Body of pancreas (tissue), 4 donors: ENCODE measurements around the gene ST6GALNAC6.

ENCODE experiments used
- POLR2A ChIP-seq, 3 donors: fragments of 450-650 bp; IDR thresholded peaks; one replicate each; pipeline ENCODE4 v1.6.1; 2016; ENCODE audit warnings: antibody characterized with exemption in 3 of 3, mild to moderate bottlenecking in 2 of 3
- TF ChIP-seq, protein P1 (sequence below), 7 experiments: fragments of 450-650 bp in 4 of 7; fragments of 200-600 bp in 3 of 7; sonication (generic) in 3 of 7; IDR thresholded peaks; one replicate each; pipeline ENCODE4 v1.5.1; 2016 to 2019; ENCODE audit warnings: antibody characterized with exemption in 7 of 7

GRCh38 chr9:127893392-127893791 lies 6.0 kb downstream of the ST6GALNAC6 start:
- TF ChIP-seq POLR2A (IDR thresholded peaks at IDR 0.05) = no peak
- TF ChIP-seq, protein P1, sequence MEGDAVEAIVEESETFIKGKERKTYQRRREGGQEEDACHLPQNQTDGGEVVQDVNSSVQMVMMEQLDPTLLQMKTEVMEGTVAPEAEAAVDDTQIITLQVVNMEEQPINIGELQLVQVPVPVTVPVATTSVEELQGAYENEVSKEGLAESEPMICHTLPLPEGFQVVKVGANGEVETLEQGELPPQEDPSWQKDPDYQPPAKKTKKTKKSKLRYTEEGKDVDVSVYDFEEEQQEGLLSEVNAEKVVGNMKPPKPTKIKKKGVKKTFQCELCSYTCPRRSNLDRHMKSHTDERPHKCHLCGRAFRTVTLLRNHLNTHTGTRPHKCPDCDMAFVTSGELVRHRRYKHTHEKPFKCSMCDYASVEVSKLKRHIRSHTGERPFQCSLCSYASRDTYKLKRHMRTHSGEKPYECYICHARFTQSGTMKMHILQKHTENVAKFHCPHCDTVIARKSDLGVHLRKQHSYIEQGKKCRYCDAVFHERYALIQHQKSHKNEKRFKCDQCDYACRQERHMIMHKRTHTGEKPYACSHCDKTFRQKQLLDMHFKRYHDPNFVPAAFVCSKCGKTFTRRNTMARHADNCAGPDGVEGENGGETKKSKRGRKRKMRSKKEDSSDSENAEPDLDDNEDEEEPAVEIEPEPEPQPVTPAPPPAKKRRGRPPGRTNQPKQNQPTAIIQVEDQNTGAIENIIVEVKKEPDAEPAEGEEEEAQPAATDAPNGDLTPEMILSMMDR (IDR thresholded peaks at IDR 0.05) = no peak
